Activated naive CD8-positive, alpha-beta T cell treated with anti-CD3 and anti-CD28 coated beads for 36 hours (primary cell): ENCODE measurements around the gene SIPA1L2. TPM values are rescaled to one million over a fixed set of nuclear protein-coding genes. Genes with fewer than 3 reads are reported as not detected.

Experiments used
- DNase-seq: peaks from one replicate; pipeline ENCODE4 v3.0.0; 2021
- H3K27ac Mint-ChIP-seq: one replicate; pipeline ENCODE4 v1.8.0; 2022; ENCODE audit warnings: mild to moderate bottlenecking, moderate library complexity, mixed read lengths
- H3K27me3 Mint-ChIP-seq: one replicate; pipeline ENCODE4 v1.8.0; 2022; ENCODE audit warnings: mild to moderate bottlenecking, mixed read lengths
- H3K36me3 Mint-ChIP-seq: one replicate; pipeline ENCODE4 v1.8.0; 2021; ENCODE audit warnings: mild to moderate bottlenecking, mixed read lengths
- H3K4me1 Mint-ChIP-seq: one replicate; pipeline ENCODE4 v1.8.0; 2021; ENCODE audit warnings: mixed read lengths
- H3K4me3 Mint-ChIP-seq: one replicate; pipeline ENCODE4 v1.8.0; 2022; ENCODE audit warnings: mild to moderate bottlenecking, moderate library complexity, mixed read lengths
- H3K9me3 Mint-ChIP-seq: one replicate; pipeline ENCODE4 v1.8.0; 2022; ENCODE audit warnings: mixed read lengths
- total RNA-seq, 2 experiments: library from RNA; stranded (reverse); gene quantifications; one replicate each; pipeline ENCODE4 v1.2.3, GENCODE V29; 2021

The SIPA1L2 gene, protein sequence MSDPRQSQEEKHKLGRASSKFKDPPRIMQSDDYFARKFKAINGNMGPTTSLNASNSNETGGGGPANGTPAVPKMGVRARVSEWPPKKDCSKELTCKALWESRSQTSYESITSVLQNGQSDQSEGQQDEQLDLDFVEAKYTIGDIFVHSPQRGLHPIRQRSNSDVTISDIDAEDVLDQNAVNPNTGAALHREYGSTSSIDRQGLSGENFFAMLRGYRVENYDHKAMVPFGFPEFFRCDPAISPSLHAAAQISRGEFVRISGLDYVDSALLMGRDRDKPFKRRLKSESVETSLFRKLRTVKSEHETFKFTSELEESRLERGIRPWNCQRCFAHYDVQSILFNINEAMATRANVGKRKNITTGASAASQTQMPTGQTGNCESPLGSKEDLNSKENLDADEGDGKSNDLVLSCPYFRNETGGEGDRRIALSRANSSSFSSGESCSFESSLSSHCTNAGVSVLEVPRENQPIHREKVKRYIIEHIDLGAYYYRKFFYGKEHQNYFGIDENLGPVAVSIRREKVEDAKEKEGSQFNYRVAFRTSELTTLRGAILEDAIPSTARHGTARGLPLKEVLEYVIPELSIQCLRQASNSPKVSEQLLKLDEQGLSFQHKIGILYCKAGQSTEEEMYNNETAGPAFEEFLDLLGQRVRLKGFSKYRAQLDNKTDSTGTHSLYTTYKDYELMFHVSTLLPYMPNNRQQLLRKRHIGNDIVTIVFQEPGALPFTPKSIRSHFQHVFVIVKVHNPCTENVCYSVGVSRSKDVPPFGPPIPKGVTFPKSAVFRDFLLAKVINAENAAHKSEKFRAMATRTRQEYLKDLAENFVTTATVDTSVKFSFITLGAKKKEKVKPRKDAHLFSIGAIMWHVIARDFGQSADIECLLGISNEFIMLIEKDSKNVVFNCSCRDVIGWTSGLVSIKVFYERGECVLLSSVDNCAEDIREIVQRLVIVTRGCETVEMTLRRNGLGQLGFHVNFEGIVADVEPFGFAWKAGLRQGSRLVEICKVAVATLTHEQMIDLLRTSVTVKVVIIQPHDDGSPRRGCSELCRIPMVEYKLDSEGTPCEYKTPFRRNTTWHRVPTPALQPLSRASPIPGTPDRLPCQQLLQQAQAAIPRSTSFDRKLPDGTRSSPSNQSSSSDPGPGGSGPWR (N-terminal part only)
- 1 to 10 TPM; 1.6 to 1.7 TPM for total RNA-seq

GRCh38 chr1:232630047-232630893, at the start of gene SIPA1L2:
Gene SIPA1L2 (minus strand): TSS chr1:232630133. CDS start chr1:232515339, 114,794 bp downstream.
- H3K36me3 Mint-ChIP-seq = no peaks in the 10 kb centered on the region
- peaks cover 21% of the 10 kb centered on the region for H3K4me1 Mint-ChIP-seq
- peak within 1 kb of the TSS; percentile 84 for H3K4me3 Mint-ChIP-seq
- no peaks in the 10 kb centered on the region for H3K9me3 Mint-ChIP-seq
- H3K27ac Mint-ChIP-seq = peak within 1 kb of the TSS; percentile 66
- peak; percentile 91 for DNase-seq
- peaks cover 66% of the 10 kb centered on the region for H3K27me3 Mint-ChIP-seq

- DNase-seq = no peak
These were observed 48.4 kb upstream of the SIPA1L2 start for GRCh38 chr1:232678185-232678886.

DNA sequence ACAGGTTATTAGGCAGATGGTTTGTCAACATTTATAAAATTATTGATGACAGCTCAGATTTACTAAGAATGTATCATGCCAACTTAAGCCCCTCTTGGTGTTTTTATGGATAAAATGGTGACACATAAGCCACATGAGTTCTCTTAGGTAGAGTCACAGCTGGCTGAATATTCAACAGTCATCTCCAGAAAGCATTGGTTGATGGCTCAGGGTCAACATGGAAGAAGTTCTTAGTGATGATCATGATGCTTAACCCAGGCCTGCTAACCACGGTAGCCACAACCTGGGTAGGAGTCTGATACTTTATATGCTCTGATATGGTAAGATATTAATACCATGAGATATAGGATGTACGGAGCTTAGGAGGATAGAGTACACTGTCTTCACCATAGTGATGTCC, 46.4 kb upstream of the SIPA1L2 start:
- H3K9me3 Mint-ChIP-seq = no peaks in the 10 kb centered on the region
- no peak overlapping the region for H3K27ac Mint-ChIP-seq
- no peak overlapping the region for H3K4me3 Mint-ChIP-seq
- no peaks in the 10 kb centered on the region for H3K36me3 Mint-ChIP-seq
- DNase-seq = peak; percentile 1
- H3K4me1 Mint-ChIP-seq = no peaks in the 10 kb centered on the region
- H3K27me3 Mint-ChIP-seq = no peaks in the 10 kb centered on the region

More at GRCh38 chr1:232678185-232678886, 48.4 kb upstream of the SIPA1L2 start:
- Mint-ChIP-seq H3K27ac (no peak overlapping the region), H3K36me3 (no peaks in the 10 kb centered on the region), H3K4me3 (no peak overlapping the region), H3K4me1 (no peaks in the 10 kb centered on the region), H3K9me3 (no peaks in the 10 kb centered on the region), H3K27me3 (no peaks in the 10 kb centered on the region)

DNA sequence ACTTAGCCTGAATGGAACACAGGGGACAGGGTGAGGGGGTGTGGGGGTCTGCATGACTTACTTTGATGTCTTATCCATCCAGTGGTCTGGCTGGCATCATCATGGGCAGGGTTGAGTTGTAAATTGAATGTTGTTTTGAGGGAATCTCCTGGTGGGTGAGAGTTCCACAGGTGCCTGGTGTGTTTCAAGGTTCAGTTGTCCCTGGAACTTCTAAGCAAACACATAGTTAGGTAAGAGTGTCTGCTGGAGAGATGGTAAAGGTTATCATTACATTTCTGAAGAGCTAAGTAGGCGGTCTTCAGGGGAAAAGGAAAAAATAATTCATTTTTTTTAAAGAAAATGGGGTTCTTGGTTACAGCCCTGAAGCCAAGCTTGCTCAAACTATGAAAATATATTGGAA, 46.0 kb upstream of the SIPA1L2 start:
- H3K27ac Mint-ChIP-seq = no peak overlapping the region
- no peak for DNase-seq
- no peaks in the 10 kb centered on the region for H3K9me3 Mint-ChIP-seq
- no peaks in the 10 kb centered on the region for H3K36me3 Mint-ChIP-seq
- H3K27me3 Mint-ChIP-seq = no peaks in the 10 kb centered on the region
- H3K4me3 Mint-ChIP-seq = no peak overlapping the region
- no peaks in the 10 kb centered on the region for H3K4me1 Mint-ChIP-seq

DNA sequence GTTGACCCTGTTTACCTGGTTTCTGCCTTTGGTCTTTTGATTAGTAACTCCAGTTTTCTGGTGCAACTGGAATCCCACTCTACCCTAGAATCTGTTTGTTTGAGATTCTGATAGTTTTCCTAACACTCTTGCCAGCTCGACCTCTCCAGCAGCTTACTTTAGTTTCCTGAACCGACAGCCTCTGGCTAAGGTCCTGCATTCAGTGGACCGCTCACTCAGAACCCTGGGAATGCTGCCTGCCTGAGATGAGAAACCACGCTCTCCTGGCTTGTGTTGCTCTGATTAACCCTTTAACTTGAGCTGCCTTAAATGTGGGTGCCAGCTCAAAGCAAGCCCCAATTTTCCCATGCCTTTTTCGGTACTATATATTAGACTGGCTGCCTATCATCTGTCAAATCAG, 45.3 kb upstream of the SIPA1L2 start:
- no peak for DNase-seq
- Mint-ChIP-seq H3K27me3 (peaks cover 5% of the 10 kb centered on the region), H3K9me3 (no peaks in the 10 kb centered on the region), H3K4me3 (no peak overlapping the region), H3K36me3 (no peaks in the 10 kb centered on the region), H3K4me1 (no peaks in the 10 kb centered on the region), H3K27ac (no peak overlapping the region)

- no peaks in the 10 kb centered on the region for H3K9me3 Mint-ChIP-seq
- no peak for DNase-seq
- H3K4me1 Mint-ChIP-seq = no peaks in the 10 kb centered on the region
- no peak overlapping the region for H3K4me3 Mint-ChIP-seq
- peaks cover 11% of the 10 kb centered on the region for H3K27me3 Mint-ChIP-seq
- no peak overlapping the region for H3K27ac Mint-ChIP-seq
- no peaks in the 10 kb centered on the region for H3K36me3 Mint-ChIP-seq
These were observed 43.3 kb upstream of the SIPA1L2 start for GRCh38 chr1:232673256-232673655.

DNA sequence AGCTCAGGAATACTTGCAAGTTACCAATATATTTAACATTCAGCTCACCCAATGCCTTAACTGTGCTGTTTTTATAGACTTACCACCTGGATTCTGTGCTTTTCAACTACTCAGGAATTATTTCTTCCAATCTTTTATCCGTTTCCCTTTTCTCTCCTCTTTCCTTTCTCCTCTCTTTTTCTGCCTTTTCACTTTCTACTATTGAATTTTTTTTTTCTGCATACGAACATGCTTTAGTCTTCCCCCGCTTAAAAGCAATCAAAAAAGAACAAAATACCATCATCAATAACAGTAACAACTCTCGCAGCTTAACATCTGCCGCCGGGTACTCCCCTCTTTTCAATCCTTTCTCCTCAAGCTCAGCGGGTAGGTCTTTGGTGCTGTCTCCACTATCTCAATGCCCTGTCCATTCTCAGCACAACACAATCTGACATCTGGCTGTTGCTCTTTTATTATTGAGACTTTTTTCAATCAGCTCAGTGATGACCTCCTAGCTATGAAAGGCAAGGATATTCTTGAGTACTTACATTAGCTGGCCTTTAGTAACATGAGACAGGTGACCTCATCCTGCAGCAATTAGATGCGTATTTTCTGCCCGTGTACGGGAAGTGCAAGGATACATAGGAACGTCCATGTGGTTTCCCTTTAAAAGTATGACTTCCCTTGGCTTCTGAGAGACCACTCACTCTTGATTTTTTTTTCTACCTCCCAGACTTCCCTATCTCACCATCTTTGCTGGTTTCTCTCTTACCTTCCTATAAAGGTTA, 40.2 kb upstream of the SIPA1L2 start:
- no peaks in the 10 kb centered on the region for H3K36me3 Mint-ChIP-seq
- H3K27ac Mint-ChIP-seq = no peak overlapping the region
- no peaks in the 10 kb centered on the region for H3K9me3 Mint-ChIP-seq
- peaks cover 11% of the 10 kb centered on the region for H3K27me3 Mint-ChIP-seq
- H3K4me3 Mint-ChIP-seq = no peak overlapping the region
- H3K4me1 Mint-ChIP-seq = peaks cover 12% of the 10 kb centered on the region
- DNase-seq = no peak

GRCh38 chr1:232667778-232668165, 37.8 kb upstream of the SIPA1L2 start:
- no peak overlapping the region for H3K4me3 Mint-ChIP-seq
- no peaks in the 10 kb centered on the region for H3K36me3 Mint-ChIP-seq
- no peaks in the 10 kb centered on the region for H3K9me3 Mint-ChIP-seq
- peaks cover 12% of the 10 kb centered on the region for H3K4me1 Mint-ChIP-seq
- no peak overlapping the region for H3K27ac Mint-ChIP-seq
- peaks cover 11% of the 10 kb centered on the region for H3K27me3 Mint-ChIP-seq
- no peak for DNase-seq

DNA sequence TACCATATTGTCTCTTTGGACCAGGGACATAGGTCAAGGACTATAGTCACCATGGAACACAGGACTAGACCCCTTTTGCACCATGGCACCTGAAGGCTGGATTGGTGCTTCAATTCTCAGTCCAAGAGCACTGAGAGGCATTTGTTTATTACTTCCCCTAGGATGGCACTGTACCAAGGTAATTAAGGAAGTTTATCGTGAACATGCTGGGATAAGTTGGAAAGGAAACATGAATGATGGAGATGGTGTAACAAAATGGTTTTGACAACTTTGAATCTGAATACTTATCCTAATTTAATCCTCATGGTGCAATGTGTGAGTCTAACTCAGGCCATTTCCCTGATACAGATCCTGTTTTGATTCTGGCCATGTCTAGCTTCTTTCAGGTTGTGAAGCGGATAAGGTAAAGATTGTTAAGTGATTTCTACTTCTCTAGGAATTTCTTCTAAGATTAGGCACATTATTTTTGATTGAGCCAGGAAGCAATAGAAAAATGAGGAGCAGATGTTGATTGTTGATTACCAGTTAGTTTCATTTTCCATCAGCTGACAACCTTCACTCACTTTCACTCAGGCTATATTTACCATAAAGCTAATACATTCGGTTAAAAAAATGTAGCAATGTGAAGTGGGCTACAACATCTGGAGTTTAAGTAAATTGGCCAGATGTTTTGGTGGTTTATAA, 37.3 kb upstream of the SIPA1L2 start:
- Mint-ChIP-seq H3K4me3 (no peak overlapping the region), H3K27me3 (peaks cover 11% of the 10 kb centered on the region), H3K4me1 (peaks cover 12% of the 10 kb centered on the region), H3K36me3 (no peaks in the 10 kb centered on the region), H3K27ac (no peak overlapping the region), H3K9me3 (no peaks in the 10 kb centered on the region)
- DNase-seq = no peak

DNA sequence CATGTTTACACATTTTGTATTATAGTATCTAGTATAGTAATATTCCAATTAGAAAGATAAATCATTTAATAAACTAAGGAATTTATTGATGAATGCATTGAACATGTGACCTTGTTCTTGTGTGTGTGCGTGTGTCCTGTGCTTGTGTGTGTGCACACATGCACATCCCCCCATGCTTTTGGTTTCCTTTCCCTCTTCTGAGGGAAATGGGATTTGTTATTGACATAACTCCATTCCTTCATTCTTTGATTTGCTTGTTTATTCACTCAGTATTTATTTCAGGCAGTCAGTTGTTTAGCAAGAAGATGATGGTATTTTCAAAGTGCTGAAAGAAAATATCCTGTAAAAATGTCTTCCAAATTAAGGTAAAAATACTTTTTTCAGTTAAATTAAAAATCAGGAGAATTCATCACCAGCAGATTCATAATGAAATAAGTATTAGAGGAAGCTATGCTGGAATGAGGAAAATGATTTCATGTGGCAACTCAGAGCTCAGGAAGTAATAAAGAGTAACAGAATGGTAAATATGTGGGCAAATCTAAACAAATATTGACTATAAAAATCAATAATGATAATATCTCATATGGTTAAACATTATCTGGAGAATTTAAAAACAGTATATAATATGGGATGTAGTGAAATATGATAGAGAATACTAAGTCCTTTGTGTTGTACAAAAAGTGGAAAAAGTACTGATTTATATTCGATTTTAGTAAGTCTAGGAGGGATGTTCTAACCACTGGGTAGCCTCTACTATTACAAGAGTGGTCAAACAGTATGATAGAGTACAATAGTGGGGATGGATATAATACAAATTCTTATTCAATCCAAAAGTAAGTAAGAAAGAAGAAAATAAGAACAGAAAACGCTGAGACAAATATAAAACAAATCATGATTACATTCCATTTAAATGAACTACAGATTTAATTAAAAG, 35.2 kb upstream of the SIPA1L2 start:
- no peak for DNase-seq
- Mint-ChIP-seq H3K27me3 (peaks cover 12% of the 10 kb centered on the region), H3K4me3 (no peak overlapping the region), H3K4me1 (peaks cover 12% of the 10 kb centered on the region), H3K27ac (no peak overlapping the region), H3K9me3 (no peaks in the 10 kb centered on the region), H3K36me3 (no peaks in the 10 kb centered on the region)

DNA sequence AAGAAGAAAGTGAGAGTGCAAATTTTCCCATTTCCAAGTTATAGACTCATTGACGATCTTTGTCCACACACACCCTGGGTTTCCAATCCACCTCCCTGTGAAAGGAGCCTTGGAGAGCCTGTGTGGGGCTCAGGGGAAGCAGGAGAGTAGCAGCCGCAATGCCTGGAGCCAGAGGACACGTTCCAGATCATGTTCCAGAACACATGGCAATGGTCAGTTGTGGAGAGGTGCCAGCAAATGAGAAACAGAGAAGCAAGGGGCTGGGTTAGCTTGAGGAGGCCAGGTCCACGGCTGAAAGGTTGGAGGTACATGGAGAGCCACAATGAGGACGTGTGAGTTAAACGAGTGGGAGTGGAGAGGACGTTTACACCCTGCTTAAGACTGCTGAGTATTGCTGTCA, 33.0 kb upstream of the SIPA1L2 start:
- no peak for DNase-seq
- no peaks in the 10 kb centered on the region for H3K36me3 Mint-ChIP-seq
- H3K4me3 Mint-ChIP-seq = no peak overlapping the region
- H3K27me3 Mint-ChIP-seq = peaks cover 7% of the 10 kb centered on the region
- H3K27ac Mint-ChIP-seq = no peak overlapping the region
- peaks cover 10% of the 10 kb centered on the region for H3K4me1 Mint-ChIP-seq
- no peaks in the 10 kb centered on the region for H3K9me3 Mint-ChIP-seq

GRCh38 chr1:232658386-232658785, 28.5 kb upstream of the SIPA1L2 start:
- no peak overlapping the region for H3K27ac Mint-ChIP-seq
- no peak overlapping the region for H3K4me3 Mint-ChIP-seq
- H3K27me3 Mint-ChIP-seq = peaks cover 23% of the 10 kb centered on the region
- no peaks in the 10 kb centered on the region for H3K36me3 Mint-ChIP-seq
- DNase-seq = no peak
- H3K4me1 Mint-ChIP-seq = peaks cover 5% of the 10 kb centered on the region
- H3K9me3 Mint-ChIP-seq = no peaks in the 10 kb centered on the region
